K562 (cell line): ENCODE data around the gene ARHGAP10. TPM values are rescaled to one million over a fixed set of nuclear protein-coding genes. Genes with fewer than 3 reads are reported as not detected.

Experiments
- ATAC-seq: fragments of 200-7000 bp; cut with Tn5 transposase; 3 replicates; pipeline ENCODE4 v1.9.1; 2020; ENCODE audit warnings: moderate library complexity
- BruUV-seq: library from RNA; stranded (reverse); fragments of 400-500 nt; replicated peaks from 2 replicates; lab custom pipeline; 2021; lab: Mats Ljungman, UMichigan
- CTCF ChIA-PET: fragments of 300-600 bp; formaldehyde crosslinking; extraction: SDS; loops from one replicate; lab custom pipeline; 2021; ENCODE audit warnings: low intra/inter-chr PET ratio; lab: Yijun Ruan, JAX
- POLR2A ChIA-PET: fragments of 300-600, 350-650 bp; sonication (Branson Sonifier 250); formaldehyde crosslinking; extraction: SDS; loops from one replicate; lab custom pipeline; 2021; ENCODE audit warnings: antibody characterized with exemption, inconsistent platforms; lab: Yijun Ruan, JAX
- DNase-seq, 4 experiments: peaks; one replicate each; pipeline versions ENCODE4 v3.0.0 to v3.0.0-alpha.2; 2011 to 2018; ENCODE audit warnings: low spot score in 3 of 4, mixed read lengths in 3 of 4; ENCODE audit errors: extremely low read depth in 1 of 4
- FAIRE-seq: peaks from 2 replicates; lab custom pipeline; 2011; peaks lifted over from hg19 to GRCh38; lab: Jason Lieb, UNC
- H2AFZ ChIP-seq: 2 replicates; pipeline ENCODE4 v1.6.0; 2011; ENCODE audit warnings: low read depth, low read length, control low read depth, inconsistent platforms
- H3K27ac ChIP-seq: fragments of 200-600 bp; 3 replicates; pipeline ENCODE4 v1.8.0; 2011; ENCODE audit warnings: low read depth, mild to moderate bottlenecking, control low read depth, inconsistent platforms, low read length, moderate library complexity, mixed read lengths; ENCODE audit errors: extremely low read depth
- H3K27me3 ChIP-seq, 2 experiments: fragments of 300-600 bp in 1 of 2; 2 replicates in 1 of 2; 3 replicates in 1 of 2; pipeline versions ENCODE4 v1.6.0 to v1.8.0; 2011; ENCODE audit warnings: inconsistent platforms in 2 of 2, low read length in 2 of 2, mild to moderate bottlenecking in 1 of 2, mixed read lengths in 1 of 2, moderate library complexity in 1 of 2; ENCODE audit not compliant: control insufficient read depth in 2 of 2, insufficient read depth in 2 of 2
- H3K36me3 ChIP-seq: fragments of 300-600 bp; 3 replicates; pipeline ENCODE4 v1.8.0; 2011; ENCODE audit warnings: mild to moderate bottlenecking, low read length, inconsistent platforms; ENCODE audit not compliant: control insufficient read depth, insufficient read depth
- H3K4me1 ChIP-seq, 2 experiments: fragments of 200-600 bp in 1 of 2; replicated peaks in 1 of 2; 2 replicates in 1 of 2; 3 replicates in 1 of 2; pipeline versions ENCODE4 v1.5.1 to v1.8.0; 2011; ENCODE audit warnings: inconsistent platforms in 2 of 2, low read length in 2 of 2, mild to moderate bottlenecking in 1 of 2, mixed read lengths in 1 of 2, moderate library complexity in 1 of 2; ENCODE audit not compliant: control insufficient read depth in 2 of 2, insufficient read depth in 2 of 2
- H3K4me2 ChIP-seq: 2 replicates; pipeline ENCODE4 v1.6.1; 2011; ENCODE audit warnings: low read length, control low read depth, inconsistent platforms, mixed read lengths; ENCODE audit not compliant: insufficient read depth
- H3K4me3 ChIP-seq: fragments of 200-600 bp; sonication (generic), shearing (Covaris generic); 2 replicates; pipeline ENCODE4 v1.5.1; 2016; ENCODE audit warnings: control low read depth, inconsistent platforms
- H3K79me2 ChIP-seq: fragments of 200-600 bp; 3 replicates; pipeline ENCODE4 v1.8.0; 2011; ENCODE audit warnings: low read length, inconsistent platforms; ENCODE audit not compliant: control insufficient read depth, insufficient read depth
- H3K9ac ChIP-seq, 2 experiments: 2 replicates each; pipeline versions ENCODE4 v1.6.0 to v1.6.1; 2011; ENCODE audit warnings: low read depth in 2 of 2, low read length in 2 of 2, control low read depth in 1 of 2, inconsistent platforms in 1 of 2, mild to moderate bottlenecking in 1 of 2, mixed read lengths in 1 of 2; ENCODE audit not compliant: insufficient read depth in 1 of 2
- H3K9me1 ChIP-seq: one replicate; pipeline ENCODE4 v1.6.0; 2011; ENCODE audit warnings: inconsistent platforms, mild to moderate bottlenecking, low read length, moderate library complexity; ENCODE audit not compliant: control insufficient read depth, insufficient read depth
- H3K9me3 ChIP-seq: replicated peaks from 2 replicates; pipeline ENCODE4 v1.5.1; 2011; ENCODE audit warnings: low read depth, low read length, inconsistent platforms; ENCODE audit not compliant: control insufficient read depth, insufficient read depth
- H4K20me1 ChIP-seq: replicated peaks from 2 replicates; pipeline ENCODE4 v1.6.1; 2011; ENCODE audit warnings: low read length, inconsistent platforms, mixed read lengths; ENCODE audit not compliant: control insufficient read depth, insufficient read depth
- CHCHD3 ChIP-seq: fragments of 250-450 bp; sonication (Bioruptor Pico); IDR thresholded peaks from 2 replicates; pipeline ENCODE4 v2.1.2; 2022; ENCODE audit warnings: mild to moderate bottlenecking
- CSDE1 ChIP-seq, 2 experiments: fragments of 450-650 bp; IDR thresholded peaks; 2 replicates each; pipeline ENCODE4 v1.6.1; 2016; ENCODE audit warnings: mild to moderate bottlenecking in 1 of 2
- ETV5 ChIP-seq: sonication (generic); formaldehyde crosslinking; IDR thresholded peaks from 2 replicates; pipeline ENCODE4 v1.4.0; 2020; ENCODE audit warnings: low read depth, mild to moderate bottlenecking, missing genetic modification reagents
- HMGN3 ChIP-seq: IDR thresholded peaks from 2 replicates; pipeline ENCODE4 v1.6.1; 2011; ENCODE audit warnings: borderline replicate concordance, low read depth, mild to moderate bottlenecking, mixed read lengths, low read length; ENCODE audit not compliant: insufficient read length; ENCODE audit errors: extremely low read depth
- NR2C2 ChIP-seq, 2 experiments: fragments of 200-800 bp in 1 of 2; sonication (Bioruptor generic) in 1 of 2; sonication (generic) in 1 of 2; formaldehyde crosslinking in 1 of 2; IDR thresholded peaks; 2 replicates each; pipeline versions ENCODE4 v1.6.1 to v1.8.0; 2016 to 2022; ENCODE audit warnings: mild to moderate bottlenecking in 1 of 2, missing compliant biosample characterization in 1 of 2, missing genetic modification characterization in 1 of 2, missing genetic modification reagents in 1 of 2
- RBM14 ChIP-seq: fragments of 200-400 bp; formaldehyde crosslinking; IDR thresholded peaks from 2 replicates; pipeline ENCODE4 v1.6.1; 2018; ENCODE audit warnings: low read depth, mild to moderate bottlenecking, low read length, moderate library complexity, borderline replicate concordance; ENCODE audit not compliant: insufficient read depth
- RHOXF2B ChIP-seq: fragments of 250-450 bp; sonication (Bioruptor Pico); conservative IDR thresholded peaks from 2 replicates; pipeline ENCODE4 v1.5.1; 2021
- ZNF124 ChIP-seq: sonication (generic); formaldehyde crosslinking; IDR thresholded peaks from 2 replicates; pipeline ENCODE4 v1.8.1; 2022; ENCODE audit warnings: missing genetic modification reagents
- ZNF316 ChIP-seq: fragments of 450-650 bp; IDR thresholded peaks from 2 replicates; pipeline ENCODE4 v1.6.1; 2016
- ZNF785 ChIP-seq: fragments of 250-450 bp; sonication (Bioruptor Pico); IDR thresholded peaks from 2 replicates; pipeline ENCODE4 v1.4.0; 2020; ENCODE audit warnings: mild to moderate bottlenecking
- in situ Hi-C: fragments of 300-500 bp; cut with MboI; formaldehyde crosslinking; loops from 4 replicates; pipeline ENCODE4 v1.15.0; 2018; ENCODE audit warnings: inconsistent platforms, mixed read lengths
- intact Hi-C: fragments of 100-400 bp; cut with micrococcal nuclease; formaldehyde crosslinking; loops from 2 replicates; pipeline ENCODE4 v1.14.2; 2022
- polyA plus RNA-seq, 8 experiments: library from polyadenylated mRNA; depleted of rRNA in 4 of 8; stranded (reverse) in 5 of 8; unstranded in 3 of 8; fragments of >200 nt; fragmentation: Nextera tagmentation in 2 of 8; fragmentation: Illumina TruSeq in 1 of 8; extraction: Ambion mirVana in 2 of 8; extraction: Trizol in 1 of 8; gene quantifications; 2 replicates each; pipeline versions ENCODE4 v1.2.1 to v1.2.3, GENCODE V29; 2011 to 2014; ENCODE audit warnings: inconsistent platforms in 1 of 8, missing spikeins in 1 of 8
- total RNA-seq, 7 experiments: library from RNA; depleted of rRNA in 6 of 7; stranded (reverse); fragments of >200 nt in 6 of 7; fragmentation: Illumina TruSeq in 2 of 7; extraction: Trizol in 2 of 7; gene quantifications; 2 replicates each; pipeline versions ENCODE4 v1.2.1 to v1.2.3, GENCODE V29; 2011 to 2021; ENCODE audit warnings: low replicate concordance in 1 of 7
- TF ChIP-seq, protein P1 (sequence below): fragments of 250-450 bp; sonication (Bioruptor Pico); IDR thresholded peaks from 2 replicates; pipeline ENCODE4 v1.8.0; 2022; ENCODE audit warnings: inconsistent platforms
- TF ChIP-seq, protein P2 (sequence below): IDR thresholded peaks from 2 replicates; pipeline ENCODE4 v1.6.1; 2014; ENCODE audit warnings: antibody characterized with exemption
- TF ChIP-seq, protein P3 (sequence below): IDR thresholded peaks from 2 replicates; pipeline ENCODE4 v1.6.1; 2016; ENCODE audit warnings: missing genetic modification characterization, missing compliant biosample characterization

The ARHGAP10 gene
- total and polyA plus RNA-seq, 9 of the 15 experiments (the other 6 are each of a cell fraction or from before 2014, with no cell fraction given): 0.03 to 0.22 (median 0.06) TPM; not detected in 3

- TF ChIP-seq HMGN3: no peak
- TF ChIP-seq, all 486 proteins: peak for 0
Observed at GRCh38 chr4:148051403-148051802, 319.5 kb downstream of the ARHGAP10 start (continued).

- Histone ChIP-seq H3K9ac (no peak overlapping the region), H2AFZ (no peak overlapping the region), H3K9me3 (no peaks in the 10 kb centered on the region)
- in situ Hi-C loops: no loop called here
- TF ChIP-seq ETV5 (CRISPR knock-in tag): no peak
- TF ChIP-seq CSDE1 (IDR thresholded peaks at IDR 0.05): no peak
- TF ChIP-seq, protein P1, sequence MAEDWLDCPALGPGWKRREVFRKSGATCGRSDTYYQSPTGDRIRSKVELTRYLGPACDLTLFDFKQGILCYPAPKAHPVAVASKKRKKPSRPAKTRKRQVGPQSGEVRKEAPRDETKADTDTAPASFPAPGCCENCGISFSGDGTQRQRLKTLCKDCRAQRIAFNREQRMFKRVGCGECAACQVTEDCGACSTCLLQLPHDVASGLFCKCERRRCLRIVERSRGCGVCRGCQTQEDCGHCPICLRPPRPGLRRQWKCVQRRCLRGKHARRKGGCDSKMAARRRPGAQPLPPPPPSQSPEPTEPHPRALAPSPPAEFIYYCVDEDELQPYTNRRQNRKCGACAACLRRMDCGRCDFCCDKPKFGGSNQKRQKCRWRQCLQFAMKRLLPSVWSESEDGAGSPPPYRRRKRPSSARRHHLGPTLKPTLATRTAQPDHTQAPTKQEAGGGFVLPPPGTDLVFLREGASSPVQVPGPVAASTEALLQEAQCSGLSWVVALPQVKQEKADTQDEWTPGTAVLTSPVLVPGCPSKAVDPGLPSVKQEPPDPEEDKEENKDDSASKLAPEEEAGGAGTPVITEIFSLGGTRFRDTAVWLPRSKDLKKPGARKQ (CRISPR knock-in tag): no peak
- TF ChIP-seq ZNF316: no peak
- TF ChIP-seq, protein P2, sequence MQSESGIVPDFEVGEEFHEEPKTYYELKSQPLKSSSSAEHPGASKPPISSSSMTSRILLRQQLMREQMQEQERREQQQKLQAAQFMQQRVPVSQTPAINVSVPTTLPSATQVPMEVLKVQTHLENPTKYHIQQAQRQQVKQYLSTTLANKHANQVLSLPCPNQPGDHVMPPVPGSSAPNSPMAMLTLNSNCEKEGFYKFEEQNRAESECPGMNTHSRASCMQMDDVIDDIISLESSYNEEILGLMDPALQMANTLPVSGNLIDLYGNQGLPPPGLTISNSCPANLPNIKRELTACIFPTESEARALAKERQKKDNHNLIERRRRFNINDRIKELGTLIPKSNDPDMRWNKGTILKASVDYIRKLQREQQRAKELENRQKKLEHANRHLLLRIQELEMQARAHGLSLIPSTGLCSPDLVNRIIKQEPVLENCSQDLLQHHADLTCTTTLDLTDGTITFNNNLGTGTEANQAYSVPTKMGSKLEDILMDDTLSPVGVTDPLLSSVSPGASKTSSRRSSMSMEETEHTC: no peak
- no peak for TF ChIP-seq RHOXF2B
- TF ChIP-seq RBM14: no peak
- no peak for TF ChIP-seq ZNF124 (CRISPR knock-in tag)
- no peak for TF ChIP-seq ZNF785 (CRISPR knock-in tag)
- no peak for TF ChIP-seq CHCHD3
- no peak for TF ChIP-seq NR2C2 (CRISPR knock-in tag; IDR thresholded peaks at IDR 0.05)
- TF ChIP-seq NR2C2 (tag; IDR thresholded peaks at IDR 0.05): no peak
- TF ChIP-seq, protein P3, sequence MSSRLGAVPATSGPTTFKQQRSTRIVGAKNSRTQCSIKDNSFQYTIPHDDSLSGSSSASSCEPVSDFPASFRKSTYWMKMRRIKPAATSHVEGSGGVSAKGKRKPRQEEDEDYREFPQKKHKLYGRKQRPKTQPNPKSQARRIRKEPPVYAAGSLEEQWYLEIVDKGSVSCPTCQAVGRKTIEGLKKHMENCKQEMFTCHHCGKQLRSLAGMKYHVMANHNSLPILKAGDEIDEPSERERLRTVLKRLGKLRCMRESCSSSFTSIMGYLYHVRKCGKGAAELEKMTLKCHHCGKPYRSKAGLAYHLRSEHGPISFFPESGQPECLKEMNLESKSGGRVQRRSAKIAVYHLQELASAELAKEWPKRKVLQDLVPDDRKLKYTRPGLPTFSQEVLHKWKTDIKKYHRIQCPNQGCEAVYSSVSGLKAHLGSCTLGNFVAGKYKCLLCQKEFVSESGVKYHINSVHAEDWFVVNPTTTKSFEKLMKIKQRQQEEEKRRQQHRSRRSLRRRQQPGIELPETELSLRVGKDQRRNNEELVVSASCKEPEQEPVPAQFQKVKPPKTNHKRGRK (tag): no peak
- TF ChIP-seq, all 486 proteins: peak for 0
- ATAC-seq (no peak), FAIRE-seq (no peak), DNase-seq (no peak)
- no peaks in the 10 kb centered on the region for H3K27me3 ChIP-seq
- no peaks in the 10 kb centered on the region for H4K20me1 ChIP-seq
- ChIA-PET CTCF (no interaction called here), POLR2A (no interaction called here)
- H3K4me3 ChIP-seq: no peak overlapping the region
- no peaks in the 10 kb centered on the region for H3K79me2 ChIP-seq
- no TSS peak for BruUV-seq
- no peaks in the 10 kb centered on the region for H3K4me1 ChIP-seq
- no peaks in the 10 kb centered on the region for H3K9me1 ChIP-seq
- no peaks in the 10 kb centered on the region for H3K36me3 ChIP-seq
- intact Hi-C loops: no loop called here
- no peak overlapping the region for H3K4me2 ChIP-seq
- no peak overlapping the region for H3K27ac ChIP-seq
Observed at GRCh38 chr4:148052448-148052847, 320.6 kb downstream of the ARHGAP10 start.
